ENCODE results near the gene PSMD1.

Gene PSMD1

GRCh38 chr2:231213931-231214642 is 157.4 kb downstream of the PSMD1 start:
- no peak for DNase-seq

GRCh38 chr2:231218366-231218765 is 161.7 kb downstream of the PSMD1 start:
- DNase-seq: no peak

- DNase-seq: no peak
These were observed 162.6 kb downstream of the PSMD1 start for GRCh38 chr2:231219289-231219688.

- no peak for DNase-seq
These were observed 165.1 kb downstream of the PSMD1 start for GRCh38 chr2:231221761-231222160.
